Type B pancreatic cell (in vitro differentiated cells): ENCODE measurements around the gene BRK1. TPM values are rescaled to one million over a fixed set of nuclear protein-coding genes. Genes with fewer than 3 reads are reported as not detected.

ENCODE experiments used
- DNase-seq: peaks from one replicate; pipeline ENCODE4 v3.0.0; 2021; ENCODE audit warnings: mixed read lengths; ENCODE audit not compliant: unreplicated experiment; ENCODE audit errors: extremely low spot score
- H3K27ac Mint-ChIP-seq: 2 replicates; pipeline ENCODE4 v1.8.0; 2021; ENCODE audit warnings: mild to moderate bottlenecking, mixed read lengths
- H3K27me3 Mint-ChIP-seq: 2 replicates; pipeline ENCODE4 v1.8.0; 2021; ENCODE audit warnings: mixed read lengths
- H3K36me3 Mint-ChIP-seq: 2 replicates; pipeline ENCODE4 v1.8.0; 2021; ENCODE audit warnings: mixed read lengths
- H3K4me1 Mint-ChIP-seq: one replicate; pipeline ENCODE4 v1.8.0; 2021; ENCODE audit warnings: mixed read lengths; ENCODE audit not compliant: unreplicated experiment
- H3K4me3 Mint-ChIP-seq: 2 replicates; pipeline ENCODE4 v1.8.0; 2021; ENCODE audit warnings: mild to moderate bottlenecking, mixed read lengths
- H3K9me3 Mint-ChIP-seq: 2 replicates; pipeline ENCODE4 v1.8.0; 2021; ENCODE audit warnings: mixed read lengths
- CTCF ChIP-seq: fragments of 200-600 bp; sonication (generic); conservative IDR thresholded peaks from 2 replicates; pipeline ENCODE4 v1.5.0; 2021; ENCODE audit warnings: antibody characterized with exemption, mild to moderate bottlenecking
- total RNA-seq: library from RNA; stranded (reverse); gene quantifications from 2 replicates; pipeline ENCODE4 v1.2.1, GENCODE V29; 2021; ENCODE audit warnings: low replicate concordance

Gene BRK1
- total RNA-seq, 1 donor from 2014 or later: 132 TPM

DNA sequence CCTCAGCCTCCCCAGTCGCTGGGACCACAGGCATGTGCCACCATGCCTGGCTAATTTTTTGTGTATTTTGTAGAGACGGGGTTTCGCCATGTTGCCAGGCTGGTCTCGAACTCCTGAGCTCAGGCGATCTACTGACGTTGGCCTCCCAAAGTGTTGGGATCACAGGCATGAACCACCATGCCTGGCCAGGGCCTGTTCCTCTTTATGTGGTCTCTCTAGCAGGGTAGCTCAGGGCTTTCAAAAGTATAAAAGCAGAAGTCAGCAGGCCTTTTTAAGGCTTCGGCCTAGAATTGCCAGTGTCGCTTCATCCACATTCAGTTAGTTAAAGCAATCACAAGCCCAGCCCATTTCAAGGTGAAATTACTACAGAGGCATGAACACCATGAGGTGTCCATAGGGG lies 33.8 kb downstream of the BRK1 start:
- no peak for TF ChIP-seq CTCF
- Mint-ChIP-seq H3K4me1 (peaks cover 9% of the 10 kb centered on the region), H3K27ac (no peak overlapping the region), H3K9me3 (no peaks in the 10 kb centered on the region), H3K36me3 (peaks cover 32% of the 10 kb centered on the region), H3K4me3 (no peak overlapping the region), H3K27me3 (no peaks in the 10 kb centered on the region)
- DNase-seq: no peak

- TF ChIP-seq CTCF: no peak
- no peak for DNase-seq
- H3K4me3 Mint-ChIP-seq: no peak overlapping the region
- no peaks in the 10 kb centered on the region for H3K27me3 Mint-ChIP-seq
- peaks cover 5% of the 10 kb centered on the region for H3K4me1 Mint-ChIP-seq
- H3K27ac Mint-ChIP-seq: no peak overlapping the region
- H3K9me3 Mint-ChIP-seq: no peaks in the 10 kb centered on the region
- H3K36me3 Mint-ChIP-seq: peaks cover 35% of the 10 kb centered on the region
Measured at GRCh38 chr3:10150987-10151386, 35.5 kb downstream of the BRK1 start.

DNA sequence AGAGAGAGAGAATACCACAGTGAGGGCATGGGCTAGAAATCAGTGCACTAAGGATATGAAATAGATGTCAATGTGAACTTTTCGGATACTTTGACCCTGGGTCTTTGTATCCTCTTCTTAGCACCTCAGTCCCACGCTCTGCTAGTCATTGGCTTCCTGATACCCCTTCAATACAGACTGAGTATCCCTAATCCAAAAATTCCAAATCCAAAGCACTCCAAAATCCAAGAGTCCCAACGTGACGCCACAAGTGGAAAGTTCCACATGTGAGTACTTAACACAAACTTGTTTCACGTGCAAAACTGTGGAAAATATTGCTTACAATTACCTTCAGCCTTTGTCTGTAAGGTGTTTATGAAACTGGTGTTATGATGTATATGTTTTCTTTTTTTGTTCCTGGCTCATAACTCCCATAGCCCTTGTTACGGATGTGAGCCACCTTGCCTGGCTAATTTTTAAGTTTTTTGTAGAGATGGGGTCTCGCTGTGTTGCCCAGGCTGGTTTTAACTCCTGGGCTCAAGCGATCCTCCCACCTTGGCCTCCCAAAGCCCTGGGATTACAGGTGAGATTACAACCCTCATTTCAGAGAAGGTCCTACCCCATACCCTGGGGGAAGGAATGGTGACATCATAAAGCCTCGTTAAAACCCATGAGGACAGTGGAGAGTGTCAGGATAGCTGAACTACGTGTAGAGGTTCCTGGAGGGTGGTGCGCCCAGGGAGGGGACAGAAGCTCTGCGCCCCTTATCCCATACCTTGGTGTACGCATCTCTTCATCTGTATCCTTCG lies 39.1 kb downstream of the BRK1 start:
- TF ChIP-seq CTCF: no peak
- H3K27ac Mint-ChIP-seq: no peak overlapping the region
- no peak overlapping the region for H3K4me3 Mint-ChIP-seq
- H3K36me3 Mint-ChIP-seq: peaks cover 24% of the 10 kb centered on the region
- H3K4me1 Mint-ChIP-seq: no peaks in the 10 kb centered on the region
- DNase-seq: no peak
- H3K9me3 Mint-ChIP-seq: no peaks in the 10 kb centered on the region
- no peaks in the 10 kb centered on the region for H3K27me3 Mint-ChIP-seq

DNA sequence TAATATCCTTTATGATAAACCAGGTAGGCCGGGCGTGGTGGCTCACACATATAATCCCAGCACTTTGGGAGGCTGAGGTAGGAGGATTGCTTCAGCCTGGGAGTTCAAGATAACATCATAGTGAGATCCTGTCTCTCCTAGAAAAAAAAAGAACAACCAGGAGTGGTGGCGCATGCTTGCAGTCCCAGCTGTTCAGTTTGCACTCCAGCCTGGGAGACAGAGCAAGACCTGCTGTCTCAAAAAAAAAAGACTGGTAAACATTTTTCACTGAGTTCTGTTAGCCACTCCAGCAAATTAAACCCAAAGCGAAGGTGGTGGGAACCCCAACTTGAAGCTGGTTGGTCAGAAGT lies 39.6 kb downstream of the BRK1 start:
- Mint-ChIP-seq H3K27me3 (no peaks in the 10 kb centered on the region), H3K36me3 (peaks cover 18% of the 10 kb centered on the region), H3K4me3 (no peak overlapping the region), H3K4me1 (no peaks in the 10 kb centered on the region), H3K27ac (no peak overlapping the region), H3K9me3 (no peaks in the 10 kb centered on the region)
- TF ChIP-seq CTCF: no peak
- no peak for DNase-seq

DNA sequence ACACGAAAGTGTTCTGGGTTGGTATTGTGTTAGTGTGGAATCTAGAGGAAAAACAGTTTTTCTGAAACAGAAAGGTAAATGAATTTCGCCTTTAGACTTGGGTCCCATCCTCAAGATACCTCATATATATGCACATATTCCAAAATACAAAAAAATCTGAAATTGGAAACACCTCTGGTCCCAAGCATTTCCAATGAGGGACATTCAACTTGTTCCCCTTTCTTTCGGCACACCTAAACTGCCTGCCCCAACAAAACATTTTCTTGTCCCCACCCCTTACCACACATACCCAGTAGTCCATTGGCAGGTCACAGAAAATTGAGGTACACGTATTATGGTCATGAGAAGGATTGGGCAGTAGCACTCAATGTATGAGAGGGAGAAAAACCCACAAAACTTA lies 40.2 kb downstream of the BRK1 start:
- DNase-seq: no peak
- no peak for TF ChIP-seq CTCF
- no peak overlapping the region for H3K4me3 Mint-ChIP-seq
- H3K27ac Mint-ChIP-seq: no peak overlapping the region
- H3K27me3 Mint-ChIP-seq: no peaks in the 10 kb centered on the region
- H3K9me3 Mint-ChIP-seq: no peaks in the 10 kb centered on the region
- H3K36me3 Mint-ChIP-seq: peaks cover 14% of the 10 kb centered on the region
- H3K4me1 Mint-ChIP-seq: peaks cover 5% of the 10 kb centered on the region
